GM21423 (cell line): ENCODE measurements around the gene PAEP.
"Not testable (repeated sequence)": the region's sequence is repeated elsewhere in the genome, so short reads cannot be mapped to it uniquely, and the experiment has no call there.

Source experiments
- ATAC-seq: cut with Tn5 transposase; IDR thresholded peaks from one replicate; pipeline ENCODE4 v1.9.1; 2021; ENCODE audit warnings: mild to moderate bottlenecking, moderate library complexity; ENCODE audit not compliant: unreplicated experiment

The PAEP gene

GRCh38 chr9:135549478-135550343 is 11.8 kb upstream of the PAEP start:
- ATAC-seq, result not testable (repeated sequence)

GRCh38 chr9:135550344-135550918 is 11.1 kb upstream of the PAEP start:
- ATAC-seq, result no peak

- no peak for ATAC-seq
These were observed 10.5 kb upstream of the PAEP start for GRCh38 chr9:135551031-135551430.

GRCh38 chr9:135551456-135551855 is 10.1 kb upstream of the PAEP start:
- ATAC-seq, result no peak

- ATAC-seq, result no peak
These were observed 9.4 kb upstream of the PAEP start for GRCh38 chr9:135552021-135552697.

- ATAC-seq, result no peak
These were observed 8.8 kb upstream of the PAEP start for GRCh38 chr9:135552698-135553171.

- no peak for ATAC-seq
These were observed 6.8 kb upstream of the PAEP start for GRCh38 chr9:135554718-135555117.

GRCh38 chr9:135555203-135555602 is 6.4 kb upstream of the PAEP start:
- ATAC-seq, result no peak

GRCh38 chr9:135555910-135556309 is 5.6 kb upstream of the PAEP start:
- ATAC-seq, result no peak

GRCh38 chr9:135559606-135560005 is 1.9 kb upstream of the PAEP start:
- ATAC-seq, result no peak

- no peak for ATAC-seq
These were observed 734 bp downstream of the PAEP start for GRCh38 chr9:135562235-135562745.

- ATAC-seq, result no peak
These were observed 1.5 kb downstream of the PAEP start for GRCh38 chr9:135563039-135563476.

- ATAC-seq, result no peak
These were observed 2.3 kb downstream of the PAEP start for GRCh38 chr9:135563858-135564257.

- no peak for ATAC-seq
These were observed 3.6 kb downstream of the PAEP start for GRCh38 chr9:135565141-135565628.

GRCh38 chr9:135565636-135566035 is 4.1 kb downstream of the PAEP start:
- no peak for ATAC-seq

- ATAC-seq, result no peak
These were observed 5.0 kb downstream of the PAEP start for GRCh38 chr9:135566552-135566951.

- no peak for ATAC-seq
These were observed 5.8 kb downstream of the PAEP start for GRCh38 chr9:135567311-135567710.

- ATAC-seq, result no peak
These were observed 6.5 kb downstream of the PAEP start for GRCh38 chr9:135568026-135568425.

GRCh38 chr9:135570456-135570855 is 8.9 kb downstream of the PAEP start:
- ATAC-seq, result no peak

- no peak for ATAC-seq
These were observed 10.7 kb downstream of the PAEP start for GRCh38 chr9:135572233-135572632.

- ATAC-seq, result no peak
These were observed 11.6 kb downstream of the PAEP start for GRCh38 chr9:135573124-135573523.
